Measurements from ENCODE around the gene SPI1.
"Not testable (repeated sequence)": the region's sequence is repeated elsewhere in the genome, so short reads cannot be mapped to it uniquely, and the experiment has no call there.

Gene SPI1

DNA sequence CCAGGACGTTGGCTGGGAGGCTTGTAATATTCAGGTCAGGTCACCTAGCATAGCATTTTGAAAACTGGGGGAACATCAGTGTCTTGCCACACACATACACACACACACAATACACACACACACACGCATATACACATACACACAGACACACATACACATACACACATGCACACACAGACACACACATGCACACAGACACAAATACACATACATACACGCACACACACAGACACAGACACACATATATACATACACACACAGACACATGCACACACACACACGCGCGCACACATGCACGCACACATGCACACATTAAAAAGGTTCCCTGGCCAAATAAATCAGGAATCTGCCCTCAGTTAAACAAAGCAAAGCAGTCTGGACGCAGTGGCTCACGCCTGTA lies 38.3 kb downstream of the SPI1 start:
- no peak for DNase-seq (ENCODE audit: low spot score)

DNA sequence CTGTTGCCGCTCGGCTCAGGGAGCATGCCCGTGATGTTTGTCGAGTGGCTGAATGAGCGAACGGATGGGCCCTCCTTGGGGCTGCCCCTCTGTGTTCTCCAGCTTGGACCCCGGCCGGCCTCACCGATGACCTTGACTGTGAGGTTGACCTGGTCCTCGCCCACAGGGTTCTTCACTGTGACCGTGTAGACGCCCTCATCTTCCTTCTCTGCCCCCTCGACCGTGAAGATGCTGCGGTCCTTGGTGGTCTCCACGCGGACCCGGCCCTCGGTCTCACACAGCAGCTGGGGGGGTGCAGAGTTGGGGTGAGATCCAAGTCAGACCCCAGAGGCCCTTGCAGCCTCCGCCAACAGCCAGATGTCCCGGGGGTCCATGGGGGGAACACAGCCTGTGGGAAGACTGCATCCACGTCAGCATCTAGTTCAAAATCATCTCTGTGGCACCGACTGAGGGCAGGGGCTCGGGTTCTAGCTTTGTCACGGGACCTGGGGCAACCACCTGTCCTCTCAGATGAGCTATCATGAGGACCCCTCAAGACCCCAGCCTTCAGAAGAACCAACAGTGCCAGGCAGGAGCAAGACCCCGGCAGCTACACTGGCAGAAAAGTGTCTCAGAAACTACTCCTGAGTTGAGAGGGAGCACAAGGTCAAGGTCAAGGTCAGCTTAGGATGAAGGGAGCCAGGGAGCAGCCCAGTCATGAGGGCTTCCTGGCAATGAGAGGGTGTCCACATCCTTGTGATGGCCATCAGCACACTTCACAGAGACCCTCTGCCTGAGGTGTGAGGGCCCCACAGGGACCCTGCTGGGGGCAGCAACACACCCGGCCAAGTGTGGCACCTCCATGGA lies 39.7 kb downstream of the SPI1 start:
- no peak for DNase-seq (ENCODE audit: low spot score)

DNA sequence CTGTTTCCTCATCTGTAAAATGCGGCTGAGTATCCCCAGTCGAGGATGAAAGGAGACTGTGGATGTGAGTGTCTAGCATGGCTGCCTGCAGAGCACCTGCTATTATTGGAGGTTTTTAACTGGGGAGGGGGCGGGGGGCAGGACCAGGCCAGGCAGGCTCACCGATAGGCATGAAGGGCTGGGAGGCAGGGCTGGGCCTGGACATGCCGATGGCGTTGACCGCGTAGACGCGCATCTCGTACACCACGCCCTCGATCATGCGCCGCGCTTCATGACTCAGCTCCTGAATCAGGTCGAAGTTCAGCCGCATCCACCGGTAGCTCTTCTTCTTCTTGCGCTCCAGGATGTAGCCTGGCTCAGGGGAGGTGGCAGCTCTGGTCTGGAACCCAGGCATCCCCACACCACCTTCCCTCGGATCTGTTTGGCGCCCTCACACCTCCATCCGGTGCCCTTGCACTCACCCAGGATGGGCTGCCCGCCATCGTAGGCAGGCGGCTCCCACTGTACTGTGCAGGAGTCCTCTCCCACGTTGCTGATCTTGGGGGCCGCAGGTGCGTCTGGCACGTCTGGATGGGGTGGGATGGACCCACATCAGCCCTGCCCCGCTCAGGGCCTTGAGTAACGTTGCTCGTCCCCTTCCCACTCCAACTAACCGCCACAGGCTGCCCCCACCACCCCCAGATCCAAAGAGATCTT lies 41.0 kb downstream of the SPI1 start:
- DNase-seq (ENCODE audit: low spot score), result no peak

DNA sequence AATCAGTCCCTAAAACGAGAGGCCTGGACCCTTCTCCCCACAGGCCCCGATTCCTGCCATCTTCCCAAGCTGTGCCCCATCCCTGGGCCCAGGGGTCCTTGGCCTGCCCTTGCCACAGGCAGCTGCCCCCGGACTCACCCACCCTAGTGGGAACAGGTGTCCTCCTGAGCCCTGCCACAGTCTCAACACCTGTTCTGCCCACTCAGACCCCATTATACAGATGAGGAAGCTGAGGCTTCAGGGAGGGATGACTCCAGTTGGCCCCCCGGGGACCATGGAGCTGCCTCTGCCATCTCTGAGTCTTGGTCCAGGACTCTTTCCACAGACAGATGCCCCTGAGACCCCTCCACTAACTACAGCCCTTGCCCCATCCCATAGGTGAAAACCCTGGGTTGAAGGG lies 41.8 kb downstream of the SPI1 start:
- no peak for DNase-seq (ENCODE audit: low spot score)

DNA sequence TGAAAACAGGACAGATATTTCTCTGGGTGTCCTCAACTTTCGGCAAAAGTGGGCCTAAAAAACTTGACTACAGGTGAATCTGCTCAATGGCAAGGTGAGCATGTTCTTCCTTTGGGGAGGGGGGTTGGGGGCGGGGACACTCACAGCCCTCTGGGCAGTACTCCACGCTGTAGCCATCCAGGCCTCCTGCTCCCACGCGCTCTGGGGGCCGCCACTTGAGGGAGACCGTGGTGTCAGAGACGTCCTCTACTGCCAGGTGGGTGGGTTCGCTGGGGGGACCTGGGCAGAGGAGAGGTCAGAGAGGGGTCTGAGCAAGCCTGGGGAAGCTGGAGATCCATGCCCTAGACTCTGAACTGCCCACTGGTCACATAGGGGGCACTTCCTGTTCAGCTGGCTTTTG lies 42.6 kb downstream of the SPI1 start:
- DNase-seq (ENCODE audit: low spot score), result no peak

DNA sequence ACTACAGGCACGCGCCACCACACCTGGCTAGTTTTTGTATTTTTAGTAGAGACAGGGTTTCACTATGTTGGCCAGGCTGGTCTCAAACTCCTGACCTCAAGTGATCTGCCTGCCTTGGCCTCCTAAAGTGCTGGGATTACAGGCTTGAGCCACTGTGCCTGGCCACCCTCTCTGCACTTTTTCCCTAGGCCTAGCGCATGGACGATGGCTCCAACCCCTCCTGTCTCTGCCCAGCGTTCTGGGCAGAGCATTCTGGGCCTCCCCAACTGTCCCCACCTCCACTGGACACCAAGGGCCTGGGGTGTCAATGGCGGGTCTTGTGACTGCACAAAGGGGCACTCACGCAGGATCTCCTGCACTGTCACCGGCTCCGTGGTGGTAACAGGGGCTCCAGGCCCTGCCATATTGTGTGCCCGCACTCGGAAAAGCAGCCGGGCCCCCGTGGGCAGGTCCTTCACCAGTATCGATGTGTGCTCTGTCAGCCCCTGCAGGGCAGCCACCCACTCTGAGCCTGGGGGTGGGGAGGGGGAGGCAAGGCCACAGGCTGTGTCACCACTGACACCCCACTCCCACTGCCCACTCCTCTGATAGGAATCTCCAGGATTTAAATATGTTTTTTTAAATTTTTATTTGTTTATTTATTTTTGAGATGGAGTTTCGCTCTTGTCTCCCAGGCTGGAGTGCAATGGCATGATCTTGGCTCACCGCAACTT lies 43.5 kb downstream of the SPI1 start:
- not testable (repeated sequence) for DNase-seq (ENCODE audit: low spot score)

DNA sequence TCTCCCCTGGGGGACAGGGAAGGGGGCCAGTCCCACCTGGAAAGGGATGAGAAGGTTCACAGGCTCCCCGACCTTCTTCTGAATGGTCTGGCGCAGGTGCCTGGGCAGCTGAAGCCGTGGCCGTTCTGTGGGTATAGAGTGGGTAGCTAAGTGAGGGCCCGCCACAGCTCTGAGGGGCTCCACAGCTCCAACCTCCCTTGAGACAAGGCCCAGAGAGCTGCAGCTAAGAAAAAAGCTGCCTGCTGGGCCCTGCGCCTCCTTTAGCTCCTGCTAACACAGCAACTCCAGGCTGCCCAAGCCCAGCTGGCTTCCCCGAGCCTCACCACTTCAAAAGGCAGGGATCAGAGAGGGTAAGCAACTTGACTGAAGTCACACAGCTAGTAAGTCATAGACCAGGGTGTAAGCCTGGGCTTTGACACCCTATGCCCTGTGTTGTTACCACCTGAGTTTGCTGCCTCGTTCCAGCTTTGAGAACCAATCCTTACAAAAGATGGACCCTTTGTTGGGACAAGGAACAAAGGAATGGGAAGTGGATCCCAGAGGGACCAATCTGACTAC lies 44.4 kb downstream of the SPI1 start:
- DNase-seq (ENCODE audit: low spot score), result no peak

DNA sequence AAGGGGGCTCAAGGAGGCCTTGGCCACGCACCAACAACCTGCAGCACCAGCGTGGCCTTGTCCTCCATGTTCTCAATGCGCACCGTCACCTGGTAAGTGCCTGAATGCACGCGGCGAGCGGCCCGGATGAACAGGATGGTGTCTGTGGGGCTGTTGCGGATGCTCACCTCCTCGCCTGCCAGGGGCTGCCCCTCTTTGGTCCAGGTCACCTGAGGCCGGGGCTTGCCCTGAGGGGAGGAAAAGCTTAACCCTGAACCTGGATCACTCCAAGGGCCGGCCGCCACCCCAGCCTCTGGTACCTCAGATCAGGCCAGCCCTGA lies 44.9 kb downstream of the SPI1 start:
- DNase-seq (ENCODE audit: low spot score), result no peak

DNA sequence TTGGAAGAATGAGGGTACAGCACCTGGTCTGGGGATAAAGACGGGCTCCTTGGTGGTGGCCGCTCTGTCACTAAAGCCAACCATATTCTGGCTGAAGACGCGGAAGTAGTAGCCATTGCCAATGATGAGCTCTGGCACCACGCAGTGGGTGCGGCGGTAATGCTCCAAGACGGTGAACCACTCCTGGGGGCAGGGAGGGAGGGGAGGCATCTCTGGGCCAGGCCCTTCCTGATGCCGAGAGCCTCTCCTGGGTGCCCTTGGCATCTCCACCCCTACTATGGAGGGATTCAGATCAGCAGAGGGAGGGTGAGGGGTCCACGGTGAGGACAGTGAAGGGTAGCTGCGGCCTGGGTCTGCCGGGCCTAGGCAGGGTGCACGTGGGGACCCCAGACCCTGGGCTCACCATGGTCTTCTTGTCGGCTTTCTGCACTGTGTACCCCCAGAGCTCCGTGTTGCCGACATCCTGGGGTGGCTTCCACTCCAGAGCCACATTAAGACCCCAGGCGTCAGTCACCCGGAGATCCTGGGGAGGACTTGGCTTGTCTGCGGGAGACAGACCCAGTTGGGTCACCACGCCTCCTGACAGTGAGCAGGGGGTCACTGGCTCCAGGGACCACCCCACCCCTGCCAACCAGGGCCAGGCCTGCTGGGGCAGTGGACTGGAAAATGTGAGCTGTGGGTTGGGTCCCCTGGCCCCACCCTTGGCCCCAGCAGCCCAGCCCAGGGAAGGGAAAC lies 45.4 kb downstream of the SPI1 start:
- DNase-seq (ENCODE audit: low spot score), result no peak

DNA sequence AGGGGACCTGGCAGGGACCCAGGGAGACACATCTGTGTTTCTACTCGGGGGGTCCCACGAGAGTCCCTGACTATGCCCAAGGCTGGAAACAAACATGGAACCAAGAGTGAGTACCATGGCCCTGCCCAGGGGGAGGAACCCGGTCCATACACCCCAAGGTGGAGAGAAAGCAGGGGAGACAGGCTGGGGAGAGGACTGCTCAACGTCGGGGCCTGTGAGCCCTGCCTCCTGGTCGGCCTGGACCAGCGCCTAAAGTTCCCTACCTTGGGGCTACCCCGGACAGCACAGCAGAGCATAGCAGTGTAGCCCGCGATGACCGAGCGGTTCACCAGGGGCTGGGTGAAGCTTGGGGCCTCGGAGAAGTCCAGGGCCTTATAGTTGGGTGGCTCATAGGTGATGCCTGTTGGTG lies 46.0 kb downstream of the SPI1 start:
- peak; percentile 47 for DNase-seq (ENCODE audit: low spot score)

DNA sequence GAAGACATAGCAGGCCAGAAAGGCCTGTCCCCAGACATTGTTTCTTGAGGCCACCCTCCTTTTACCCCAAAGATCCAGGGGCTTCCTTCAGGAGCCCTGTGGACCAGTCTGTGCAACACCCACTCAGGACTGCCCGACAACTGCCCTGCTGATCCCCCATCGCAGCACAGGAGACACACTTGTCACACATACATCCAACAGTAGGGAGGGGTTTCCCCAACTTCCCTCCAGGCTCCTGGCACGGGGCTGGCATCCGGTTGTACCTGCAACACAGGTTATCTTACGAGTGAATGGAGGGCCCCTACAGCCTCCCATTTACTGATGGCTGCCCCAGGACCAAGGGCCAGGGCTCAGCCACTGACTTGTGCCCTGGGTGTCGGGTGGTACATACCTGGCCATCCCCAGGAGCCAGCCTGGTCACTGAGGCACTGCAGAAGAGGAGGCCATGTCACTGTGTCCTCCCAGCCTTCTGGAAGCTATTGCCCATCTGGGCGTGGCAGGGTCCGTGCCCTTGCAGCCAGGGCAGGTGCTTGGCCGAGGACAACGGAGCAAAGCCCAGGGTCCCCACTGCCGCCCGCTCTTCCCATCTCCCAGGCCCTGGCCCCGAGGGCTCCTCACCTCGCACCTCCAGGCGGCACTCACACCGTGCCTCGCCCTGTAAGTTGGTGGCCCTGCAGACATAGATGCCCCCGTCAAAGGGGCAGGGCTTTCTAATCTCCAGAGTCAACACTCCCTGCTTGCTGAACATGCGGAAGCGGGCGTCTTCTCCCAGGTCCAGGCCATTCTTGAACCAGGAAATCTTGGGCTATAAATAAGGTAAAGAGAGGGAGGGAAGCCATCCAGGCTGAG lies 46.7 kb downstream of the SPI1 start:
- peak; percentile 53 for DNase-seq (ENCODE audit: low spot score)

DNA sequence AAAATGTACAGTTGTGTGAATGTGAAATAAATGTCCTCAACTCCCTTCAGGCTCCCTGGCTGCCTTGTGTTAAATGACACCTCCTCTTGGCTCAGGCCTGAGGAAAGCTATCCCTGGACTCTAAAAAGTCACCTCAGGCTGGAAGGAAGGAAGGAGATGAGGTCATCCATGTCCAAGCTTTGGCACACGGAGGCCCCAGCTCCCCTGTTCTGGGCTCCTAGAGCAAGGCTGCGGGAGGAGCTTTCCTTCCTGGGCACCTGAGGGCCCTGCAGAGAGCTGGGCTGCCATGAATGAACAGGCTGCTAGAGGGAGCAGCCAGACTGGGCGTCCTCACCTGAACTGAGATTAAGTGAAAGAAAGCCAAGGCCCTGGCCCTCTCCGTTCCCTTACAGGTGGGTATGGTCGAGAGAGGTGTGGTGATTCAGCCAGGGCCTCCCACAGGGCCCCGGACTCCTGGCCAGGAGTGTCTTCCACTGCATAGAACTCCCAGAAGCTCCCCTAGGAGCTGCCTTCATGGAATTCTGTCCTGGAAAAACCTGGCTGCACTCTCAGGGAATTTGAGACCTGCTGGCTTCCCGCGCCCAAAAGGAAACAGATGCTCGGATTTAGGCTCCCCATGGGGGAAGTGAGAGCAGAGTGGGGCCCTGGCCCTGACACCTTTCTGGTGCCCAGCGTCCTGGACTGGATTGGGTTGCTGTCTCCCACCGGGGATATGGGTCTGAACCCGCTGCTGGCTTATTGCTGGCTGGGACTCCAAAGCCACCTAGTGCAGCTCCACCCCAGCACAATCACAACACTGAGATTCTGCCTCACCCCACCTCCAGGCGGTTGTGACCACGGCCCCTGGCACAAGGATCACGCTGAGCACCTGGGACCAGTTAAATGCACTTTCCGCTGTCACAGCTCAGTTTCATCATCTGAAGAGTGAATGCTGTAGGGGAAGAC lies 48.1 kb downstream of the SPI1 start:
- peak; percentile 57 for DNase-seq (ENCODE audit: low spot score)

DNA sequence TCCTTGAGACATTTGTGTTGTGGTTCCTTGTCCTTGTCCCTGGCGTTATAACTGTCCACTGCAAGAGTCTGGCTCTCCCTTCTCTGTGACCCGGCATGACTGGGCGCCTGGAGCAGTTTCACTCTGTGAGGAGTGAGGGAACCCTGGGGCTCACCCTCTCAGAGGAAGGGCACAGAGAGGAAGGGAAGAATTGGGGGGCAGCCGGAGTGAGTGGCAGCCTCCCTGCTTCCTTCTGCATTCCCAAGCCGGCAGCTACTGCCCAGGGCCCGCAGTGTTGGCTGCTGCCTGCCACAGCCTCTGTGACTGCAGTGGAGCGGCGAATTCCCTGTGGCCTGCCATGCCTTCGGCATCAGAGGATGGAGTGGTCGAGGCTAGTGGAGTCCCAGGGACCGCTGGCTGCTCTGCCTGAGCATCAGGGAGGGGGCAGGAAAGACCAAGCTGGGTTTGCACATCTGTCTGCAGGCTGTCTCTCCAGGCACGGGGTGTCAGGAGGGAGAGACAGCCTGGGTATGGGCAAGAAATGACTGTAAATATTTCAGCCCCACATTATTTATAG lies 48.8 kb downstream of the SPI1 start:
- no peak for DNase-seq (ENCODE audit: low spot score)

DNA sequence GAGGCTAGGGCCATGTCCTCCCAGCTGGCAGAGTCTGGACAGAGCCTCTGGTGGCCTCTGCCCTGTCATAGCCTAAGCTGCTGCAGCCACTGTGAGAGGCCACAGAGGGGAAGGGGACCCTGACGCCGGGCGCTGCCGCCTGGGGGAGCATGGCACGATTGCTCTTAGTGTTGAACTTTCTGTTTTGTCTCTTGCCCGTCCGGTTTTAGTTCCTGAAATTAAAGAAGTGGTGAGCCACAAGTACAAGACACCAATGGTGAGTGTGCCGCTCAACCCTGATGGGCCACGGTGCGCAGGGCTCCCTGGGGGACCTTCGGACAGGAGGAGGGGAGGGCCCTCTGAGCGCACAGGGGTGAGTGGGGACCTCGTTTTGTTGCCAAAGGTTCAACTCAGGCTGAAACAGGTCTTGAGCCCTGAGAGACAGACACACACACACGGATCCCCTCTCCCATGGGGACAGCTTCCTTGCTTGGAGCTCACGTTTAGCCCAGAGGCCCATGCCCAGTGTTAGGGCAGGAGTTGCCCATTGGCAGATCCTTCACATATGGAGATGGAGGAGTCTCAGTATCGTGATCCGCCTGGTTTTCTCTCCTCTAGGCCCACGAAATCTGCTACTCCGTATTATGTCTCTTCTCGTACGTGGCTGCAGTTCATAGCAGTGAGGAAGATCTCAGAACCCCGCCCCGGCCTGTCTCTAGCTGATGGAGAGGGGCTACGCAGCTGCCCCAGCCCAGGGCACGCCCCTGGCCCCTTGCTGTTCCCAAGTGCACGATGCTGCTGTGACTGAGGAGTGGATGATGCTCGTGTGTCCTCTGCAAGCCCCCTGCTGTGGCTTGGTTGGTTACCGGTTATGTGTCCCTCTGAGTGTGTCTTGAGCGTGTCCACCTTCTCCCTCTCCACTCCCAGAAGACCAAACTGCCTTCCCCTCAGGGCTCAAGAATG lies 49.6 kb downstream of the SPI1 start:
- DNase-seq (ENCODE audit: low spot score), result no peak

DNA sequence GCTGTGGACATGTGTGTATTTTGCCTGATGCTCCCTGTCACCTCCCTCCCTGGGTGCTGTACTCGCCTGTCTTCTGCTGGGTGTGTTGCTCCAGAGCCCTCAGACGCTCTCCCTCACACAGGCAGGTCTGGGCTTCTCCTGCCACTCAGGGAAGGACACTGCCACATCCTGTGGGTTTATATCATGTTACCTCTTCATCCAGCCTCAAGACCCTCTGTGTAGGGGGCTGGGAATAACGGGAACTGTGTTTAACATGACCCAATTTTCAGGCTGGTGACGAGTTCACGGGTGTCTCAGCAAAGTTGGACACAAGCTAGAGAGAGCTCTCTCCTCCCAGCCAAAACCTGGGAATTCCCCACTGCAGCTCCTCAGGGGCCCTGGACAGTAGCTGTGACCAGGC lies 50.4 kb downstream of the SPI1 start:
- DNase-seq (ENCODE audit: low spot score), result no peak

DNA sequence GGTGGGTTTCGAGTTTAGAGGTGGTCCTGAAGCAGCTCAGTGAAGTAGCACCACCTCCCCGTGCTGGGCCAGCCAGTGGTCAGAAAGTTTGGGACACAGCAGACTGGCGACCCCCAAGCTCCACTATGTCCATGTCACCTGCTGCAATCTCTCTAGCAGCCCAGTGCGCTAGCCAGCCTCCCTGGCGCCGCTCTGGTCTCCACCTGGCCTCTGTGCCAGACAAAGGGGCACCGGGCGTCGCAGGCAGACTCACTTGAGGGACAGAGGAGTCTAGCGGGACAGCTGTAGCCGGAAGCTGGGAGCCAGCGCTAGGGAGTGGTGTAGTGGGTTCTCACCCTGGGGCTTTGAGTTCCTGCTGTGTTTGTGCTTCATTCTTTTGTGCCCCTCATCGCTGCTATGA lies 51.3 kb downstream of the SPI1 start:
- DNase-seq (ENCODE audit: low spot score), result no peak

DNA sequence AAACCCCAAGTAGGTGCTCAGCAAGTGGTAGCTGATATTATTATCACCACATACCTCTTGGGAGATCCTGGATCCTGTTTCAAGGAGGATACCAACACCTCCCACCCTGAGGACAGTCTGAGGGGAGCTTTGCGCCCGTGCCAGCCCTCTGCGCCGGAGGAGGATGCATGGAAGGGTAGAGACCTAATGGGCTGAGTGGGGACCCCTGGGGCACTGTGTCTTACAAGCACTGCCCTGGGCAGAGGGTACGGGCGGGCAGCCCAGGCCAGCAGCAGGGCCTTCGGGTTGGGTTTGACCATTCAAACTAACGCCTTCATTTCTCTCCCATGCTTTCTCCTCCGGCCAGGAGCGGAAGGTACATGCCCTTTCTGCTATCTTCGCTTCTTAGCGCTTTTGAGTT lies 52.1 kb downstream of the SPI1 start:
- DNase-seq (ENCODE audit: low spot score), result no peak

DNA sequence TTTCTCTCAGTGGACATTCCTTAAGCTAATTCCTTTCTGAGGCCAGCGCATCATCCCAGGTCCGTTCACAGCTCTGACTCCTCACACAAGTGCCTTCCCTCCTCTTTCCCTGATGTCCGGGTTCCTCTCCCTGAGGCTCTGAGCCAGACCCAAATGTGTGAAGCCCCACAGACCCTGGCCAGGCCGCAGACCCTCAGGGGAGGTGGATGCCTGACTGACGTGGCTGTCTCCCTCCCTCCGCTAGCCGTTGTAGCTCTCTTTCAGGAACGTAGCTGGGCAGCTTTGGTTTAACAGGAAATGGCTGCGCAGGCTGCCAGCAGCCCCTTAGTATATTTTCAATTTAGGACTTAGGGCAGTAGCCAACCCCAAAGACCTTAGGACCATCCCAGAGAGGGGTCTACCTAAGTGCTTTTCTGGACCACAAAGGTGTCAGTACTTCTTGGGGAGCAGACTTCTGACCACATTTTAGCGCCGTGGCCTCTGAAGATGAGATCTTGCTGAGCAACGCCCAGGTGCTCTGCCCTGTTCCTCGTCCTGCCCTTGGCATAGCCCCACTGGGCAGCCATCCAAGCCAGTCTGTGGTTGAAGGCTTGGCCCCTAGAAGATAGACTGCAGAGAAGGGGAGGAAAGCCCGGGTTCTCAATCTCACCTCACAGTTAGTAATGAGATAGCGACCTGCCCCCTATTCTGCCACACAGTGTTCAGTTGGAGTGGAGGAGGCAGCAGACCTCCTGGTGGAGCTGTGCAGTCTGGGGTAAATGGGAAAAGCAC lies 52.9 kb downstream of the SPI1 start:
- DNase-seq (ENCODE audit: low spot score), result peak; percentile 40

Data from left forelimb (tissue), 1 donor.